Neural crest cell (in vitro differentiated cells): ENCODE measurements around the gene PGLYRP2. TPM values are rescaled to one million over a fixed set of nuclear protein-coding genes. Genes with fewer than 3 reads are reported as not detected.

Experiments used
- DNase-seq: peaks from one replicate; pipeline ENCODE4 v3.0.0; 2021; ENCODE audit warnings: low read depth, mixed read lengths, low spot score
- H3K27ac Mint-ChIP-seq: one replicate; pipeline ENCODE4 v1.8.0; 2021; ENCODE audit warnings: mild to moderate bottlenecking, mixed read lengths; ENCODE audit not compliant: unreplicated experiment
- H3K27me3 Mint-ChIP-seq: 2 replicates; pipeline ENCODE4 v1.8.0; 2021; ENCODE audit warnings: low read depth, mild to moderate bottlenecking, mixed read lengths
- H3K36me3 Mint-ChIP-seq: 2 replicates; pipeline ENCODE4 v1.8.0; 2021; ENCODE audit warnings: low read depth, mild to moderate bottlenecking, mixed read lengths
- H3K4me1 Mint-ChIP-seq: 2 replicates; pipeline ENCODE4 v1.8.0; 2021; ENCODE audit warnings: mixed read lengths
- H3K4me3 Mint-ChIP-seq: one replicate; pipeline ENCODE4 v1.8.0; 2021; ENCODE audit warnings: mild to moderate bottlenecking, mixed read lengths
- H3K9me3 Mint-ChIP-seq: 2 replicates; pipeline ENCODE4 v1.8.0; 2021; ENCODE audit warnings: mixed read lengths
- microRNA-seq: library from miRNA; unstranded; fragments of <30 nt; microRNA quantifications from one replicate; pipeline ENCODE4, GENCODE V29; 2020
- total RNA-seq: library from RNA; stranded (reverse); gene quantifications from 2 replicates; pipeline ENCODE4 v1.2.1, GENCODE V29; 2021
- TF ChIP-seq, protein P1 (sequence below): fragments of 200-600 bp; sonication (generic); conservative IDR thresholded peaks from 2 replicates; pipeline ENCODE4 v1.5.0; 2021; ENCODE audit warnings: antibody characterized with exemption, mild to moderate bottlenecking

The PGLYRP2 gene
- total RNA-seq, 1 donor from 2014 or later = not detected

DNA sequence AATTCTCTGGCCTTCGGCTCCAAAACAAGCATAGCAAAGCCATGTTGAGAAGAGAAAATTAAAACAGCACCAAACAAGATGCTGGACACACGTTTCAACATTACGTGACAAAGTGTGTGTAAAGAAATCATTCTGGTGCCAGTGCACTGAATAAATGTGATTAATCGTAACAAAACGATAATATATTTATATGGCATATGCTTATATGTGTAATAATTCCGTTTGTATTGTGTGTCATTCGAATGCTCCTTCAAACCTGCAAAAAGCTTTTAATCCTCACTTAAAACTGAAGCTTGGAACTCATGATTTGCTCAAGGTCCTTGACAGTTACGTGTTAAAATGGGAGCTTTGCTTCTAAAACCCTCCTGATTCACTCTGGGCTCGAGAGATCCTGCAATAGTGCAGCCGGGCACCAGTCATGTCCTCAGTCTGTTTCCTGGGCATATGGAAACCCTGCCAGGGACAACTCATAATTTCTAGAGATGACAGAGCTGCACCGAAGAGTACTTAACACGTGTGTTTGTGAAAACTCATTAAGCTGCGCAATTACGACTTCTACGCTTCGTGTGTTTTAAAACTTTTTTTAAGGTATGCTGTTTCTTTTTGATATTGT, 59.8 kb downstream of the PGLYRP2 start:
- DNase-seq = no peak
- peaks cover 31% of the 10 kb centered on the region for H3K4me1 Mint-ChIP-seq
- no peak overlapping the region for H3K27ac Mint-ChIP-seq
- peaks cover 4% of the 10 kb centered on the region for H3K27me3 Mint-ChIP-seq
- peaks cover 21% of the 10 kb centered on the region for H3K36me3 Mint-ChIP-seq
- H3K9me3 Mint-ChIP-seq = no peaks in the 10 kb centered on the region
- H3K4me3 Mint-ChIP-seq = peak overlapping the region; percentile 99
- TF ChIP-seq, protein P1, sequence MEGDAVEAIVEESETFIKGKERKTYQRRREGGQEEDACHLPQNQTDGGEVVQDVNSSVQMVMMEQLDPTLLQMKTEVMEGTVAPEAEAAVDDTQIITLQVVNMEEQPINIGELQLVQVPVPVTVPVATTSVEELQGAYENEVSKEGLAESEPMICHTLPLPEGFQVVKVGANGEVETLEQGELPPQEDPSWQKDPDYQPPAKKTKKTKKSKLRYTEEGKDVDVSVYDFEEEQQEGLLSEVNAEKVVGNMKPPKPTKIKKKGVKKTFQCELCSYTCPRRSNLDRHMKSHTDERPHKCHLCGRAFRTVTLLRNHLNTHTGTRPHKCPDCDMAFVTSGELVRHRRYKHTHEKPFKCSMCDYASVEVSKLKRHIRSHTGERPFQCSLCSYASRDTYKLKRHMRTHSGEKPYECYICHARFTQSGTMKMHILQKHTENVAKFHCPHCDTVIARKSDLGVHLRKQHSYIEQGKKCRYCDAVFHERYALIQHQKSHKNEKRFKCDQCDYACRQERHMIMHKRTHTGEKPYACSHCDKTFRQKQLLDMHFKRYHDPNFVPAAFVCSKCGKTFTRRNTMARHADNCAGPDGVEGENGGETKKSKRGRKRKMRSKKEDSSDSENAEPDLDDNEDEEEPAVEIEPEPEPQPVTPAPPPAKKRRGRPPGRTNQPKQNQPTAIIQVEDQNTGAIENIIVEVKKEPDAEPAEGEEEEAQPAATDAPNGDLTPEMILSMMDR = peak; percentile 27

Small RNAs within 50 kb of the gene (microRNA-seq; reads per million reads assigned to microRNA genes)
- gene MIR1470 = not detected

Other genes with a start within 250 kb of the PGLYRP2 start
- gene EPHX3, start 247.1 kb downstream of the PGLYRP2 start, total RNA-seq = 1.0 and 1.1 TPM in 2 replicates
- 152 and 158 TPM in 2 replicates for gene BRD4, start 147.0 kb downstream of the PGLYRP2 start, total RNA-seq
- gene AKAP8, start 99.7 kb downstream of the PGLYRP2 start, total RNA-seq = 41.3 and 43.1 TPM in 2 replicates
- 154 and 163 TPM in 2 replicates for gene AKAP8L, start 60.5 kb downstream of the PGLYRP2 start, total RNA-seq
- gene WIZ, start 29.5 kb downstream of the PGLYRP2 start, total RNA-seq = 77.1 and 80.2 TPM in 2 replicates
- not detected in 2 replicates for gene RASAL3, start 15.0 kb downstream of the PGLYRP2 start, total RNA-seq
- gene CYP4F22, start 29.0 kb upstream of the PGLYRP2 start, total RNA-seq = not detected in 2 replicates
- gene CYP4F8, start 135.7 kb upstream of the PGLYRP2 start, total RNA-seq = not detected in 2 replicates
- gene CYP4F3, start 161.4 kb upstream of the PGLYRP2 start, total RNA-seq = not detected in 2 replicates
- gene CYP4F12, start 193.6 kb upstream of the PGLYRP2 start, total RNA-seq = not detected in 2 replicates
- gene OR10H2, start 248.5 kb upstream of the PGLYRP2 start, total RNA-seq = not detected in 2 replicates